T-helper 17 cell (primary cell): ENCODE data around the gene CCDC71. TPM values are rescaled to one million over a fixed set of nuclear protein-coding genes. Genes with fewer than 3 reads are reported as not detected.
A peak's percentile ranks its signal among the peaks of the same experiment; 100 is the strongest.

Experiments
- ATAC-seq: fragments of 150-1000 bp; cut with Tn5 transposase; 2 replicates; pipeline ENCODE4 v1.10.0; 2021; ENCODE audit warnings: mild to moderate bottlenecking, moderate library complexity
- DNase-seq, 3 donors: peaks; one replicate each; pipeline versions ENCODE4 v3.0.0 to v3.0.0-alpha.2; 2020 to 2021
- H3K9me3 ChIP-seq: one replicate; pipeline ENCODE4 v1.7.0; 2013; ENCODE audit warnings: low read length, mild to moderate bottlenecking; ENCODE audit not compliant: control insufficient read depth, poor library complexity, severe bottlenecking
- H3K27ac Mint-ChIP-seq: one replicate; pipeline ENCODE4 v1.8.0; 2022; ENCODE audit warnings: mild to moderate bottlenecking, moderate library complexity, mixed read lengths
- H3K27me3 Mint-ChIP-seq: one replicate; pipeline ENCODE4 v1.8.0; 2022; ENCODE audit warnings: mixed read lengths
- H3K36me3 Mint-ChIP-seq: one replicate; pipeline ENCODE4 v1.8.0; 2022; ENCODE audit warnings: low read depth, mixed read lengths
- H3K4me1 Mint-ChIP-seq: one replicate; pipeline ENCODE4 v1.8.0; 2022; ENCODE audit warnings: mild to moderate bottlenecking, mixed read lengths
- H3K4me3 Mint-ChIP-seq: one replicate; pipeline ENCODE4 v1.8.0; 2022; ENCODE audit warnings: mild to moderate bottlenecking, moderate library complexity, mixed read lengths
- total RNA-seq, 4 donors: library from RNA in 2 of 4; stranded (reverse) in 2 of 4; gene quantifications; one replicate each; pipeline ENCODE4 v1.2.3 and lab custom pipeline; 2022 to 2026

CCDC71 gene
- 10 to 100 TPM; 13.7 to 13.9 TPM for total RNA-seq
- 8.2 to 17.7 reads per million in 2 donors for total RNA-seq (lab: John Stamatoyannopoulos, UW)

DNA sequence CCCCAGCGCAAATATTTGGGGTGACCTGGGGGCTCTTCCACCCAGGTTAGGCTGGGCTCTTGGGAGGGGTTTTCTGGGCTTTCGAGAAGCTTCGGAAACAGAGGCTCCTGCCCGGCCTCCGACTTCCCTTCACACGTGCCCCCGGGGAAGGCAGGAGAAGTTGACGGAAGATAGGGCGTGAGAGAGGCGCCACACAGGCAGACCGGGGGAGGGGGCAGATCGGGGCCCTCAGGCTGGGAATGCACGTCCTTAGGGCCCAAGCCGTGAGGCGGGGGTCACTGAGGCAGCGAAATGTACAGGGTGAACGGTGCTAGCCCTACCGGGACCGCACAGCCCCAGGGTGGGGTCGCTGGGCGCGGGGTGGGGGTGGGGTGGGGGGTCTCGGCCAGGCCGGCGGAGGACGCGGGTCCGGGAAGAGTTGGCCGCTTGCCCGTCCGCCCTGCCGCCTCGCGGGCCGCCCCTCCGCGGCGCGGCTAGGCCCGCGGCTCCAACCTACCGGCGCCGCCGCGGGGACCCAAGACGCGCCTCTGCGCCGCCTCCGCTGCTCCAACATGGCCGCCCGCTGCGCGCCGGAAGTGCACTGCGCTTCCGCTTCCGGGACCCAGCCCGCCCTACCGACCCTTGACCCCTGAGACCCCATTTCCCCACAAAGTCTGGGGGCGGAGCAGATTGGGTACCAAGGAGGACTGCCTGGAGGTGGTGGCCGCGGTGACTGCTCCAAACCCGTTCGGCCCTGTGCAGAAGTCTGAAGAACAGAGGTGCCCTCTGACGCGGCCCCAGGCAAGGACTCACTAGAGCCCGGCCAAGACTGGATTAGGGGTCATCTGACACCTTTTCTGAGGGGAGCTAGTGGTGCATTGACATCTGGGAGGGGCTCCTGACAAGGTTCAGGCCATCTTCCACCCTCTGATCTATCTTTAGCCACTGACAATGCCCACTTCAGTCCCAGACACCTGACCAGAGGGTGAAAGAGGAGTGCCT is at the start of gene CCDC71:
Gene CCDC71, minus strand, starts transcription at position 561 of the 981 bp plus-strand sequence. CDS start 2,123 bp downstream, outside the sequence.
- Mint-ChIP-seq H3K4me1 (peaks cover 20% of the 10 kb centered on the region), H3K4me3 (peak within 1 kb of the TSS; percentile 96), H3K36me3 (no peaks in the 10 kb centered on the region), H3K27ac (peak within 1 kb of the TSS; percentile 87), H3K27me3 (no peaks in the 10 kb centered on the region)
- ATAC-seq (peak; percentile 86), DNase-seq (peak; percentile 56 to 63 (median 56))
- no peaks in the 10 kb centered on the region for H3K9me3 ChIP-seq

DNA sequence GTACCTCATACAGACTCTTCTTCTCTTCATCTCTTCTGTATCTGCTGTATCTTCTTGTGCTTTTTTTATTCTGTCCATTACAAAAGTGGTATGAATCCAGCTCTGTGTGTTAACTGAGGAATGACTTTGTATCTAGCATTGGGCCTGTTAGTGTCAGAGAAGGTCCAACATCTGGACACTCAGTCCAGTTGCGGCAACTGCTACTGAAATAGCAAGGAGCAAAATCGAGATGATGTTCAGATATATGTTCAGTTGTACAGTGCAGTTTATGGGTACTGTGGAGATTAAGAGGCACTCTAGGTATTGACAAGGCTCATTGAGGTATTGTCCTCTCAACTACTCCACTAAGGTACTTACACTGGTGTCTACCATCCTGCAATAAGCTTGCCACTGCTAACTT is 47.9 kb upstream of the CCDC71 start:
- DNase-seq (no peak), ATAC-seq (no peak)
- no peak overlapping the region for H3K27ac Mint-ChIP-seq
- no peak overlapping the region for H3K4me3 Mint-ChIP-seq
- no peaks in the 10 kb centered on the region for H3K9me3 ChIP-seq
- peaks cover 2% of the 10 kb centered on the region for H3K36me3 Mint-ChIP-seq
- H3K27me3 Mint-ChIP-seq = peaks cover 11% of the 10 kb centered on the region
- no peaks in the 10 kb centered on the region for H3K4me1 Mint-ChIP-seq

DNA sequence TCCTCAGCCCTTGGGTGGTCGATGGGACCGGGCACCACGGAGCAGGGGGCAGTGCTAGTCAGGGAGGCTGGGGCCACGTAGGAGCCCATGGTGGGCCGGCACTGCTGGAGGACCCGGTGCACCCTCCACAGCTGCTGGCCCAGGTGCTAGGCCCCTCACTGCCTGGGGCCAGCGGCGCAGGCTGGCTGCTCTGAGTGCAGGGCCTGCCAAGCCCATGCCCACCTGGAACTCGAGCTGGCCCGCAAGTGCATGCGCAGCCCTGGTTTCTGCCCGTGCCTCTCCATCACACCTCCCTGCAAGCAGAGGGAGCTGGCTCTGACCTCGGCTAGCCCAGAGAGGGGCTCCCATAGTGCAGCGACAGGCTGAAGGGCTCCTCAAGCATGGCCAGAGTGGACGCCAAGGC is 47.4 kb upstream of the CCDC71 start:
- DNase-seq (no peak), ATAC-seq (no peak)
- peaks cover 2% of the 10 kb centered on the region for H3K36me3 Mint-ChIP-seq

DNA sequence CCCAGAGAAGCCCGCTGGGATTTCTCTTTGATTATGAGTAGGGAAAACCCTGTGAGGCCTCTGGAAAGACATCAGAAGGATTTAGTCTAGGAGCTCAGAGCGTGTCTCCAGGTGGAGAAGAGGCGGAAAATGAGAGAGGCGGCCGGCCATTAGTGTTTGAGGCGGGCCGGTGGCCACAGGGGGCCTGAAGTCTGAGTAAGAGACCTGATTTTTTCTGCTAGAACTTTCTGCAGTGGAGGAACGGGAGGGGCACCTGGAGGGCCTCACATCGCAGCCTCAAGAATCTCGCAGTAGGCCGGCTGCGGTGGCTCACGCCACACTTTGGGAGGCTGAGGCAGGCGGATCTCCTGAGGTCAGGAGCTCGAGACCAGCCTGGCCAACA is 33.8 kb upstream of the CCDC71 start:
- peaks cover 7% of the 10 kb centered on the region for H3K36me3 Mint-ChIP-seq
- H3K27ac Mint-ChIP-seq = no peak overlapping the region
- H3K4me3 Mint-ChIP-seq = no peak overlapping the region
- ATAC-seq = no peak
- no peak for DNase-seq
- peaks cover 30% of the 10 kb centered on the region for H3K27me3 Mint-ChIP-seq
- H3K9me3 ChIP-seq = no peaks in the 10 kb centered on the region
- no peaks in the 10 kb centered on the region for H3K4me1 Mint-ChIP-seq

More for the DNA sequence above, 47.4 kb upstream of the CCDC71 start:
- no peaks in the 10 kb centered on the region for H3K9me3 ChIP-seq
- Mint-ChIP-seq H3K4me3 (no peak overlapping the region), H3K27ac (no peak overlapping the region), H3K4me1 (no peaks in the 10 kb centered on the region), H3K27me3 (peaks cover 11% of the 10 kb centered on the region)

DNA sequence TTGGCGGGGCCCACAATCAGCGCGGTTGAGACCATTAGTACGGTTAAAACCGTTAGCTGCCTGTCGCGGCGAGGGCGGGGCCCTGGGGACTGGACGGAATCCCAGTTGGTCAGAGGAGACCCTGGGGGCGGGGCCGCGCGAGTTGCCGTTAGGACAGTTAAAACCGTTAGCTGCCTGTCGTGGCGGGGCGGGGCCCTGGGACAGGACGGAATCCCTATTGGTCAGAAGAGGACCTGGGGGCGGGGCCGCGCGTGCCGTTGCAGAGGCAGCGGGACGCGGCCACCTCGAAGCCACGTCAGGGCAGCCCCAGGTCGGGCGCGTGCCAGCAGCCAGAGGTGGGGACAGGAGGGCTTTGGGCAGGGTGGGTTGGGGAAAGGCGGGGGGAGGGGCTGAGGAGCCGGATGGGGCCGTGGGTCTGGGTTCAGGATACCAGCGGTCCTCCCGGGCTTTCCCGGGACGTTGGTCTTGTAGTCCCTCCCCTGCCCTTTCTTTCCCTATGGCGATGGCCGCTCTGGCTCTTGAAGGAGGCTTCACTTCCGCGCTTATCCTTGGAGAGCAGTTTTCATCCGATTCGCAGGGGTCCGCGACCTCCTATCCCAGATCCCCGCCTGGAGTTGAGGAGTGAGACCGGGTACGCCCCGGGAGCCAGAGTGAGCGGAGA is 33.2 kb upstream of the CCDC71 start:
- H3K4me1 Mint-ChIP-seq = no peaks in the 10 kb centered on the region
- H3K36me3 Mint-ChIP-seq = peaks cover 7% of the 10 kb centered on the region
- H3K27ac Mint-ChIP-seq = no peak overlapping the region
- DNase-seq (no peak), ATAC-seq (no peak)
- H3K4me3 Mint-ChIP-seq = no peak overlapping the region
- H3K9me3 ChIP-seq = no peaks in the 10 kb centered on the region
- peaks cover 29% of the 10 kb centered on the region for H3K27me3 Mint-ChIP-seq

DNA sequence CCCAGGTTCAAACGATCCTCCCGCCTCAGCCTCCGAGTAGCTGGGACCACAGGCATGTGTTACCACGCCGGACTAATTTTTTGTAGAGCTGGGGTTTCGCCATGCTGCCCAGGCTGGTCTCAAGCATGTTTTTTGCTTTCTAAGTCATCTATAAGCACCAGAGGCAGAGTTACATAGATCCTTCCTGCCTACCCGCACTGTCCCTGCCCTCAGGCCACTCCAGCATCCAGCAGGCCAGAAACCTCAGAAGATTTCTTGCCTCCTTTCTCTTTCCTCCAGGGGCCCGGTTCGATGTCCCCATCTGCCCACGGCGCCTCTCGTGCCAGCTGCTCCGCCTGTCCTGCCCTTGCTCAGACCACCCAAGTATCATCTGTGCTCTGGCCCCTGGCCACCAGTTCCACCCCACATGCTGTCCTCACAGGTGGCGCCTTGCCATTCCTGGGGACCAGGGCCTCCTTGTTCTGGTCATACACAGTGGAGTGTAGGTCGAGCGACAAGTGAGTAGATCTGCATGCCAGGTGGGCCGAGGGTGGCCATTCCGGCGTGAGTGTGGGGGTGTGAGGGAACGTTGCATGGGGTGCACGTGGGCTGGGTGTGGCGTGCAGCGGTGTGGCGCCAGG is 32.6 kb upstream of the CCDC71 start:
- DNase-seq = no peak
- Mint-ChIP-seq H3K4me1 (no peaks in the 10 kb centered on the region), H3K36me3 (peaks cover 7% of the 10 kb centered on the region), H3K27me3 (peaks cover 22% of the 10 kb centered on the region), H3K4me3 (no peak overlapping the region), H3K27ac (no peak overlapping the region)
- ATAC-seq = no peak
- H3K9me3 ChIP-seq = no peaks in the 10 kb centered on the region

DNA sequence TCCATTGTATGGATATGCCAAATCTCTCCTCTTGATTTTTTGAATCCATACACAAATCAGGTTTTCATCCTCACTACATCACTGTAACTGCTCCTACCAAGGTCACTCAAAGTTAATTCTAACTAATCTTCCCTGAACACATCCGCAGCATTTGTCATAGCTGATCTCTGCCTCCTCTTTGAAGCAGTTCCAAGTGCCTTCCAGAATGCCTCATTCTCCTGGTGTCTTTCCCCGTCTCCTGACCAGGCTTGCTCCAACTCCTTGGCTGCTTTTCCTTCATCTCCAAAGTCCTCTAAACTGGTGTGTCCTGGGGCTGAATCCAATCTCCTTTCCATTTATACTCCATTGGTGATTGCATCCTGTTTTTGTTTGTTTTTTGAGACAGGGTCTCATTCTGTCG is 32.0 kb upstream of the CCDC71 start:
- no peak for DNase-seq
- Mint-ChIP-seq H3K4me3 (no peak overlapping the region), H3K27me3 (peaks cover 18% of the 10 kb centered on the region), H3K36me3 (peaks cover 7% of the 10 kb centered on the region), H3K4me1 (no peaks in the 10 kb centered on the region), H3K27ac (no peak overlapping the region)
- ATAC-seq = no peak
- H3K9me3 ChIP-seq = no peaks in the 10 kb centered on the region

DNA sequence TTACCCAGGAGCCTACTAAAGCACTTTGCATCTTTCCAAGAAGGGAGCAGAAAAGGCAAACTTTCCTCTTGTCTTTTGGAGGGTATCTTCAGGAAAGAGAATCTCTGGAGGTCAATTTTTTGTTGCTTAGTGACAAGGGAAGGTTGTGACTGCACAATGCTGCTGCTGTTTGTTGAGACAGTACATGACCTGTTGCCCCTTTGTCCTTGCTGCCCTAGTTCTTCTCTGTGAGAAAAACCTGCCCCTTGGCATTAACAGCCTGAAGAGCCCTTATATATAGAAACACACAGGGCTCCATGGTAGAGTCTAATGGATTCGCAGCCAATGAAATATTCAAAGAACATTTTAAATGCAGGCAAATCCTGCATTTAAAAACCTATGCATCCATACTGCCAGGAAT is 25.6 kb upstream of the CCDC71 start:
- DNase-seq (no peak), ATAC-seq (no peak)
- Mint-ChIP-seq H3K4me3 (no peak overlapping the region), H3K27me3 (peaks cover 12% of the 10 kb centered on the region), H3K27ac (no peak overlapping the region), H3K36me3 (no peaks in the 10 kb centered on the region), H3K4me1 (no peaks in the 10 kb centered on the region)
- no peaks in the 10 kb centered on the region for H3K9me3 ChIP-seq

DNA sequence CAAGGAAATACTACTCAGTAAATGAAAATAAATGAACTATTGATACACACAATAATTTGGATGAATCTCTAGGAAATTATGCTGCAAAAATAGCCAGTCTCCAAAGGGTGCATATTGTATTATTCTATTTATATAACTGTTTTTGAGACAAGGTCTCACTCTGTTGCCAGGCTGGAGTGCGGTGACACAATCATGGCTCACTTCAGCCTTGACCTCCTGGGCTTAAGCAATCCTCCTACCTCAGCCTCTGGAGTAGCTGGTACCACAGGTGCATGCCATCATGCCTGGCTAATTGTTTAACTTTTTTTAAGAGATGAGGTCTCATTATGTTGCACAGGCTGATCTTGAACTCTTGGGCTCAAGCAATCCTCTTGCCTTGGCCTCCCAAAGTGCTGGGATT is 17.7 kb upstream of the CCDC71 start:
- no peak overlapping the region for H3K27ac Mint-ChIP-seq
- DNase-seq = no peak
- H3K9me3 ChIP-seq = no peaks in the 10 kb centered on the region
- peaks cover 7% of the 10 kb centered on the region for H3K36me3 Mint-ChIP-seq
- no peak overlapping the region for H3K4me3 Mint-ChIP-seq
- no peak for ATAC-seq
- H3K27me3 Mint-ChIP-seq = peaks cover 27% of the 10 kb centered on the region
- H3K4me1 Mint-ChIP-seq = peaks cover 7% of the 10 kb centered on the region

DNA sequence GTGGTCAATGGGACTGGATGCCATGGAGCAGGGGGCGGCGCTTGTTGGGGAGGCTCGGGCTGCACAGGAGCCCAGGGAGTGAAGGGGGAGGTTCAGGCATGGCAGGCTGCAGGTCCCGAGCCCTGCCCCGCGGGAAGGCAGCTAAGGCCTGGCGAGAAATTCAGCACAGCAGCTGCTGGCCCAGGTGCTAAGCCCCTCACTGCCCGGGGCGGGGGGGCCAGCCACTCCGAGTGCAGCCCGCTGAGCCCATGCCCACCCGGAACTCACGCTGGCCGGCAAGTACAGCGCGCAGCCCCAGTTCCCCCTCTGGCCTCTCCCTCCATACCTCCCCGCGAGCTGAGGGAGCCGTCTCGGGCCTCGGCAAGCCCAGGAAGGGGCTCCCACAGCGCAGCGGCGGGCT is 16.6 kb upstream of the CCDC71 start:
- Mint-ChIP-seq H3K4me1 (peaks cover 7% of the 10 kb centered on the region), H3K4me3 (no peak overlapping the region), H3K27ac (no peak overlapping the region), H3K27me3 (peaks cover 38% of the 10 kb centered on the region), H3K36me3 (peaks cover 8% of the 10 kb centered on the region)
- DNase-seq = no peak
- H3K9me3 ChIP-seq = no peaks in the 10 kb centered on the region
- ATAC-seq = no peak

DNA sequence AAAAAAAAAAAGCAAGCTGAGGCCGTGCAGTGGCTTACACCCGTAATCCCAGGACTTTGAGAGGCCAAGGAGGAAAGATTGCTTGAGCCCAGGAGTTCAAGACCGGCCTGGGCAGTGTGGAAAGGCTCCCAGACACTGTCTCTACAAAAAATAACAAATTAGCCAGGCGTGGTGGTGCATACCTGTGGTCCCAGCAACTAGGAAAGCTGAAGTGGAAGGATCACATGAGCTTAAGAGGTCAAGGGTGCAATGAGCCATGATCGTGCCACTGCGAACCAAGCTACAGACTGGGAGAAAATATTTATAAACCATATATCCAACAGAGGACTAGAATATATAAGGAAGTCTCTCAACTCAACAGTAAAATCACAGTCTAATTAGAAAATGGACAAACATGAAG is 15.2 kb upstream of the CCDC71 start:
- H3K4me3 Mint-ChIP-seq = no peak overlapping the region
- H3K4me1 Mint-ChIP-seq = peaks cover 7% of the 10 kb centered on the region
- peaks cover 8% of the 10 kb centered on the region for H3K36me3 Mint-ChIP-seq
- peaks cover 38% of the 10 kb centered on the region for H3K27me3 Mint-ChIP-seq
- H3K27ac Mint-ChIP-seq = no peak overlapping the region
- DNase-seq = no peak
- H3K9me3 ChIP-seq = no peaks in the 10 kb centered on the region
- ATAC-seq = no peak

DNA sequence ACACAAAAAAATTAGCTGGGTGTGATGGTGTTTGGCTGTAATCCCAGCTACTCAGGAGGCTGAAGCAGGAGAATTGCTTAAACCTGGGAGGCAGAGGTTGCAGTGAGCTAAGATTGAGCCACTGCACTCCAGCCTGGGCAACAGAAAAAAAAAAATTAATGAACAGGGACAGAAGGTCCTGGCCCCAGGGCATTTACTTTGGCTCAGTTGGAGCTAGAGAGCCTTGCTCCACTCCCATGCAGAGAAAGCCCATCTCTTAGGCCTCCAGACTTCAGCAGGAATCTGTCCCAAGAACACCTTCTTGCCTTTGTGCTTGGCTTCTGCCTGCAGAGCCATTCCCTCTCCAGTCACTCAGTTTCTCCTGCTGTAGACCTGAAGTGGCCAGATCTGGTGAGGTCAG is 14.0 kb upstream of the CCDC71 start:
- DNase-seq (no peak), ATAC-seq (no peak)
- H3K27me3 Mint-ChIP-seq = peaks cover 38% of the 10 kb centered on the region
- H3K27ac Mint-ChIP-seq = no peak overlapping the region
- peaks cover 8% of the 10 kb centered on the region for H3K36me3 Mint-ChIP-seq
- H3K4me3 Mint-ChIP-seq = no peak overlapping the region
- H3K4me1 Mint-ChIP-seq = peaks cover 7% of the 10 kb centered on the region
- no peaks in the 10 kb centered on the region for H3K9me3 ChIP-seq

DNA sequence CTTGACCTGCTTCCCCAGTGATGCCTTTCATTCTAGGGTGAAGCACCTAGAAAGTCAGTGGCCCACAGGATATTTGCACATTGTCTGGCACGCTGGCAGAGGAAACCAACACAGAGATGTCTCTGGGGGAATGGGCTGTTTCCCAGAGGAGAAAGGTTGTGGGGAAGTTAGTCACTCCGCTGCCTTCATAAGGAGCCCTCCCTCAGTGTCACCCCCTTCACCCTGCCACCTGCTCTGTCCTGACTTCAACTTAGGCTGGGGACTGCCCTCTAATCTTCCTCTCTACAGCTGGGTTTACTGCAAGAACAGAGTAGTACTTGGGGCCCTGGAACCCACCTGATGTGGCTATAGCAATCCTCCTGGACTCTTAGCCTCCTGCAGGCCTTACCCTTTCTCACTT is 10.9 kb upstream of the CCDC71 start:
- H3K9me3 ChIP-seq = no peaks in the 10 kb centered on the region
- Mint-ChIP-seq H3K27ac (no peak overlapping the region), H3K4me3 (no peak overlapping the region), H3K27me3 (peaks cover 33% of the 10 kb centered on the region), H3K36me3 (peaks cover 8% of the 10 kb centered on the region), H3K4me1 (peaks cover 7% of the 10 kb centered on the region)
- DNase-seq (no peak), ATAC-seq (no peak)
